GM18499 (cell line): ENCODE data around the gene SYT14.
"Not testable (repeated sequence)": the region's sequence is repeated elsewhere in the genome, so short reads cannot be mapped to it uniquely, and the experiment has no call there.

Experiments used
- ATAC-seq: cut with Tn5 transposase; IDR thresholded peaks from one replicate; pipeline ENCODE4 v1.9.1; 2021; ENCODE audit warnings: moderate number of reproducible peaks; ENCODE audit not compliant: insufficient read depth, unreplicated experiment

Gene SYT14

DNA sequence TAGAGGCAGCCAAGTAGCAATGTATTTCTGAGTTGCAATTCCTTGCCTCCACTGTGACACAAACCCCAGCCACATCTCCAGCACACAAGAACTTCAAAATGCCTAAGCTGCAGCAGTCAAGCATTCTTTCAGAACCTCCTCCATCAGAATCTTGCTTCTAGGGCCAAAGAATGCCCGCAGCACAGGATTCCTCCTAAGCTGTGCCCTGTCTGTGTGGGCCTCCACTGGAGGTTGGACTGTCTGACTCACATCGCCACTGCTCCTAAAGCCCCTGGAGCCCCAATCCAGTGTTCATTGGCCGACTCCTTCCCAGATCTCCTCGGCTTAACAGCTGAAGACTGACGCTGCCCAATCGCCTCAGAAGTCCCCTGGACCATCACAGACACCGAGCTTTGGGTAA lies 251.4 kb downstream of the SYT14 start:
- ATAC-seq, result no peak

- no peak for ATAC-seq
Observed at GRCh38 chr1:210195635-210196160, 257.7 kb downstream of the SYT14 start.

GRCh38 chr1:210196266-210196665 lies 258.2 kb downstream of the SYT14 start:
- ATAC-seq, result not testable (repeated sequence)

DNA sequence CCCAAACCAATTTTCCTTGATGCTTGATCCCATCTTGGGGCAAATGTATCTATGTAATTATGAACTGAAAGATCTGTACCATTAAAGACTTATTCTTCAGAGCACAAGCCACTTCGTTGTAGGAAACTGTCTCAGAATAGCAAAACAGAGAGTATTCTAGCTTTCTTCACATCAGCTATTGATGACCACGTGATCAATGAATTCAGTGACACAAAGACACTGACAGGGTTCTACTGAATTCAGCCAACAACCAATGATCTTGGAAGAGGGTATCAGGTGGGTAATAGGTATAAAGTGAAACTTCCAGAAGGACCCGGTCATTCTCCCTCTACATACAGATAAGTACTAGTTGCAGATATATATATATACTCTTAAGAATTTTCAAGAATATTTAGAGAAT lies 260.8 kb downstream of the SYT14 start:
- no peak for ATAC-seq

DNA sequence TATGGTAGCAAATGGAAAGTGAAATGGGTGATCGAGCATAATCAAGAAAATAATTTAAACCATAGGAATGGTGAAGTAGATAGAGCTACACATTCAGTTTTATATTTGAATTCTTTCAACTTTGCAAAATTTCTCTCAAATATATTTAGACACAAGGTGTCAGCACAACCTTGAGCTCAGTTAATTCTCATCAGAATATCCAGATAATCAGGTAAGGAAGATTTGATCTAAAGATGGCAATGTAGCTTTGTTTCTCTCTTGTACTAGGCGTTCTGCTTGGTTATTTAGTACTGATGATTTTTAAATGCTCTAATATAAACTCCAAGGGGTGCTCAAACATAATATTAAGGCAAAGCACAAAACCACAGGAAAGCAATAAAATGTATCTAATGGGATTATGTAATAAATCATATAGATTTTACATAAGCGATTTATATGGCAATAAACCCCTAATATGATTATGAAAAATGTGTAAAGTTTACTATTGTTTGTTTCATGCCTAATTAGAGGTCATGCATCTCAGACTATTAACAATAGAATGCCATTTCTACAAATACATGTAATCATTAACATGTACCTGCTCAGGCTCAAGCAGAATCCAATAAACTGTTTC lies 262.2 kb downstream of the SYT14 start:
- no peak for ATAC-seq

DNA sequence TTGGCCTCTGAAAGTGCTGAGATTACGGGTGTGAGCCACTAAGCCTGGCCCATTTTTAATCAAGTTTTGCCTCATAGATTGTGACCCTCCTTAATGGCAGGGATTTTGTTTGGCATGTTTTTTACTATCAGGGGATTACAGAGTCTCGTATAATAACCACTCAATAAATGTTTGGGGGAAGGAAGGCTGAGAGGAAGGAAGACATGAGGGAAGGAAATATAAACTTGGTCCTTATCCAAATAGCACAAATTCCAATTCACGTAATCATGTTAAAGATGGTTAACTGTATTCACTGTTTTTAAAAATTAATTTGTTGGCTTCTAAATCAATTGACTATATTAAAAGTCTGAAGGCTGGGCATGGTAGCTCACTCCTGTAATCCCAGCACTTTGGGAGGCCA lies 263.7 kb downstream of the SYT14 start:
- ATAC-seq, result no peak

GRCh38 chr1:210207597-210208450 lies 269.8 kb downstream of the SYT14 start:
- no peak for ATAC-seq

- ATAC-seq, result no peak
Observed at GRCh38 chr1:210213335-210213734, 275.3 kb downstream of the SYT14 start.

DNA sequence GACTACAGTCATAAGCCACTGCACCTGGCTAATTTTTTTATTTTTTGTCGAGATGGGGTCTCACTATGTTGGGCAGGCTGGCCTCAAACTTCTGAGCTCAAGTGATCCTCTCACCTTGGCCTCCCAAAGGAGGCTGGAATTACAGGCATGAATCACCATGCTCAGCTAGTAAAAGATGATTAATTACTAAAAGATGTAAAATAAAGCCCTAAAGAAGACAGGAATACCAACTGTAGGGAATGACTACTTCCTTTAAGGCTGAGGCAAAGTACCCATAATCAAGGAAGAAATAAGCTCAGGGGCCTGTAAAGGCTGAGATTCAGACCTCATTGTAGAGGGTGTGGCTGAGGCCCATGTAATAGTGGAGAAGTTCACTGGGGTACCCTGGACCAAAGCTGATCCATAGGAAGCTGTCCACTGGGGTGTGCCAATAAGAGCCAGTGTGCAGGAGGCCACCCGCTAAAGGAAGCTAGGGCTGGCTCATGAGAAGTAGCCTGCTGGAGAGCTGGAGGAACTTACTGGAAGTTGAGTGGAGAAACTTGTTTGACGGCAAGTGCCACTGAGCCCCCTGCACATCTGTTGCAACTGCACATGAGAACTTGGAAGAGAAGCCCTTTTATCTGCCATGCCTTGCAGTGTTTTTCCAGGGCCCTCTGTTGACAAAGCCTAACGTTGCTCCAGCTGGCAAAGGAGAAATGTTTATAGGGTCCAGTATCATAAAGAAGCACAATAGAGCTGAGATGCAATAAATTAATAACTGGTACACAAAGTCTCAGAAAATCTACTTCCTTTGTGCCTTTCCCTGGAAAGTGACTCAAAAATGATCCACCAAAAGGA lies 276.8 kb downstream of the SYT14 start:
- no peak for ATAC-seq

DNA sequence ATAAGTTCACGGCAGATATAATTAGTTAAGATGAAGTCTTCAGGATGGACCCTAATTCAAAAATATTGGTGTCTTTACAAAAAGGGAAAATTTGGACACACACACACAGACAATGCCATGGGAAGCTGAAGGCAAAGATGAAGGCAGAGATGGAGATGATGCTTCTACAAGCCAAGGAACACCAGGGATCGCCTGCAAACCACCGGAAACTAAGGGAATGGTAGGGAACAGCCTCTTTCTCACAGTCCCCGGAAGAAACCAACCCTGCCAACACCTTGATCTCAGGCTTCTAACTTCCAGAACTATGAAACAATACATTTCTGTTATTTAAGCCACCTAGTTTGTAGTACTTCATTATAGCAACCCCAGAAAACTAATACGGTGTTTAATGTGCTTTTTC lies 279.5 kb downstream of the SYT14 start:
- ATAC-seq, result no peak

GRCh38 chr1:210218047-210218446 lies 280.0 kb downstream of the SYT14 start:
- ATAC-seq, result no peak
